GM12892 (cell line): ENCODE data around the gene KRT17.

Source experiments
- POLR2A ChIP-seq: IDR thresholded peaks from 2 replicates; pipeline ENCODE4 v1.6.1; 2011; ENCODE audit warnings: low read depth, low read length, control low read depth
- POLR2AphosphoS5 ChIP-seq: IDR thresholded peaks from 2 replicates; pipeline ENCODE4 v1.6.1; 2011; ENCODE audit warnings: low read depth, low read length, control low read depth
- TAF1 ChIP-seq: IDR thresholded peaks from 2 replicates; pipeline ENCODE4 v1.6.1; 2011; ENCODE audit warnings: low read depth, mild to moderate bottlenecking, control low read depth, low read length, borderline replicate concordance

DNA sequence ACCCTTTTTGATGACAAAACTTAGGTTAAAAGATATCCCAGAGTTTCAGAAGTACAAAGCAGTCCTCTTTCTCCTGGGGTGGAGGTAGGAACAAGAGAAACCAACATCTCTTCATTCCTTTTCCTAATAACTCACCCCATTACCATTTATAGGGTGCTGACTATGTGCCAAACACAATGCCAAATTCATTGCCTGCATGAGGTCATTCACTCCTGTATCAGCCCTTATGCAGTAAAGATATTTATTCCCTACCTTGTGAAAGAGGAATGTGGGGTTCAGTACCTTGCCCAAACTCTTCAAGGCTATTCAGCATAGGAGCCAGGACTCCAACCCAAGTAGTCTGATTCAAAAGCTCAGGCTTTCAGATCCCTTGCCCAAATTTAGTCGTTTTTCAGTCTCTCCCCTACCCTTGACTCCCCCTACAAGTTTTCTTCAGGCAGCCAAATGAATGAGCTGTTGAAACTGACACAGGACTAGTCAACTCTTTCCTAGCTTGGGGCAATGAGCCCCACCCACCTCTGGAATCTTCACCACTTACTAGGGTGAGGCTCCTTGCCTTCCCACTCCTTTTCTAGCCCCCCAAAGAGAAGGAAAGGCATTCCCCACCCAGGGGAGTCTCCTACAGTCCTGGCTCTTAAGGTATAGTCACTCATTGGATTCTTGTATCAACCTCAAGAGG lies 43.5 kb downstream of the KRT17 start:
- TF ChIP-seq POLR2A: no peak
- TF ChIP-seq POLR2AphosphoS5: no peak
- TF ChIP-seq TAF1: no peak
